NCI-H2107 (cell line): Measurements from ENCODE around the gene TMUB2.

Source experiments
- DNase-seq: peaks from one replicate; lab custom pipeline; 2025; lab: John Stamatoyannopoulos, UW

The TMUB2 gene

DNA sequence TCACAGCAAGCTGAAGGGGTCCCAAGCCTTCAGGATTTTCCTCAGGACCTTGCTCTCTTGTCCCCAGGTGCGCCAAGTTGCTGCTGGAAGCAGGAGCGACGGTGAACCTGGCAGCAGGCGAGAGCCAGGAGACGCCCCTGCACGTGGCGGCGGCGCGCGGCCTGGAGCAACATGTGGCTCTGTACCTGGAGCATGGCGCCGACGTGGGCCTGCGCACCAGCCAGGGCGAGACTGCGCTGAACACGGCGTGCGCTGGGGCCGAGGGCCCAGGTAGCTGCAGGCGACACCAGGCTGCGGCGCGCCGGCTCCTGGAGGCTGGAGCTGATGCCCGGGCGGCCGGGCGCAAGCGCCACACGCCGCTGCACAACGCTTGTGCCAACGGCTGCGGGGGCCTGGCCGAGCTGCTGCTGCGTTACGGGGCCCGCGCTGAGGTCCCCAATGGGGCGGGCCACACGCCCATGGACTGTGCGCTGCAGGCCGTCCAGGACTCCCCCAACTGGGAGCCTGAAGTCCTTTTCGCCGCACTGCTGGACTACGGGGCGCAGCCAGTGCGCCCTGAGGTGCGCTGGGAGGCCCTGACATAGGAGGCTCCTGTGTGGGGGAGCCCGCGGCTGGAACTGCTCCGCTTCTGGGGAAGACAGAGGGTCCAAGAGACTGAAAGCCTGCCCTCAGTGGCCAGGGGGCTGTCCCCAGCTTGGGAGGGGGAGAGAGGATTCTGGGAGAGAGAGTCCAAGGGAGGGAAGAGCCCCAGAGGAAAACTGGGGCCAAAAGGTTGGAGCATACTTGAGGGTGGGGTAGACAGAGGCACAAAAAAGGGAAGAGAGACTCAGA is 9.9 kb upstream of the TMUB2 start:
- no peak for DNase-seq

DNA sequence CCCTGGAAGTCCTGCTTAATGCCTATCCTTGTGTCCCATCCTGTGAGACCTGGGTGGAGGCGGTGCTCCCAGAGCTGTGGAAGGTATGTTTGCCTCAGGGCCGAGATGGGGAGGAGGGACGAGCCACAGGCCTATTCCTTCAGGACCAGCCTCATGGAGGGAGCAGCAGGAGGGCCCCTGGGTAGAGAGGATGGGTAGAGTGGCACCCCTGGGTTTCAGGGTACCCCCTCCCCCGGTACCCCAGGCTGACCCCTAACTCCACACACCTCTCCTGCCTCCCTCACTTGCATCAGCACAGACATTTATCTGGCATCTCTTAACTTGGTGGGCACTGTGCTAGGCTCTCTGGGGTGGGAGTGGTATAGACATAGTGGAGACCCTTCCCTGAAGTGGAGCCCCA is 9.1 kb upstream of the TMUB2 start:
- no peak for DNase-seq

DNA sequence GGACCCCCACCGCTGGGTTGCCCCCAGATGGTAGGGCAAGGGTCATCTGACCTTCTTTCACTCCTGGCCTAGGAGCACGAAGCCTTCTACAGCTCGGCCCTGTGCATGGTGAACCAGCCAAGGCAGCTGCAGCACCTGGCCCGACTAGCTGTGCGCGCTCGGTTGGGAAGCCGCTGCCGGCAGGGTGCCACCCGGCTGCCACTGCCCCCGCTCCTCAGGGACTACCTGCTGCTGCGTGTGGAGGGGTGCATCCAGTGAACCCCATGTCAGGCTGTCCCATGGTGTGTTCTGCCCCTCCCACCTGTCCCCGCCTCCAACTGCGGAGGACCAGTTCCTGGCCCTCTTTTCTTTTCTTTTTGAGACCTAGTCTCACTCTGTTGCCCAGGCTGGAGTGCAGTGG is 8.6 kb upstream of the TMUB2 start:
- DNase-seq: no peak

DNA sequence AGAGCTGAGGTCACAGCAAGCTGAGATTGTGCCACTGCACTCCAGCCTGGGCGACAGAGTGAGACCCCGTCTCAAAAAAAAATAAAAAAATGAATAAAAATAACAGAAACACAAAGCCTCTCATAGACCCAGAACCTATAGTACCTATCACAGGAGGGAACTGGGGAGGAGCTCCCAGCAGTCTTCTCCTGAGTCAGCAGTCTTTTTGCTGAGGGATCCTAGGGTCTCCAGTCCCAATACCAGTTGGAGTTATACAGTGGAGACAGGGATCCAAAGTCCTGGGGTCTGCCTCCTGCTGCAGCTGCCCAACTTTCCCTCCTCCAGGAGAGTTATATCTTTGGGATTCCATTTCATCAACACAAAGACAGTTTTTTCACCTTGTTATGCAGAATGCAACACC is 3.7 kb upstream of the TMUB2 start:
- DNase-seq: no peak

DNA sequence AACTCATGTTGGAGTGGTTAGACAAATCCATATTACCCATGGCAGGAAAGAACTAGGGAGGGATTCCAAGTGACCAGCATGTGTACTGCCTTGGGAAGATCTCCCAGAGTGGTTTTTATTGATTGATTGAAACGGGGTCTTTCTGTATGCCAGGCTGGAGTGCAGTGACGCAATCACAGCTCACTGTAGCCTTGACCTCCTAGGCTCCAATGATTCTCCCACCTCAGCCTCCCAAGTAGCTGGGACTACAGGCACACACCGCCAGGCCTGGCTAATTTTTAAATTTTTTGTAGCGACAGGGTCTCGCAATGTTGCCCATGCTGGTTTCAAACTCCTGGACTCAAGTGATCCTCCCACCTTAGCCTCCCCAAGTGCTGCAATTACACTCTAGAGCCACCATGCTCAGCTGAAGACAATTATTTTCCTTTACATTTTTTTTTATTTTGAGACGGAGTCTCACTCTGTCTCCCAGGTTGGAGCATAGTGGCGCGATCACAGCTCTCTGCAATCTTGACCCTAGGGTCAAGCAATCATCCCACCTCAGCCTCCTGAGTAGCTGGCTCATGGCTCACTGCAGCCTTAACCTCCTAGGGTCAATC is 2.5 kb upstream of the TMUB2 start:
- DNase-seq: no peak

DNA sequence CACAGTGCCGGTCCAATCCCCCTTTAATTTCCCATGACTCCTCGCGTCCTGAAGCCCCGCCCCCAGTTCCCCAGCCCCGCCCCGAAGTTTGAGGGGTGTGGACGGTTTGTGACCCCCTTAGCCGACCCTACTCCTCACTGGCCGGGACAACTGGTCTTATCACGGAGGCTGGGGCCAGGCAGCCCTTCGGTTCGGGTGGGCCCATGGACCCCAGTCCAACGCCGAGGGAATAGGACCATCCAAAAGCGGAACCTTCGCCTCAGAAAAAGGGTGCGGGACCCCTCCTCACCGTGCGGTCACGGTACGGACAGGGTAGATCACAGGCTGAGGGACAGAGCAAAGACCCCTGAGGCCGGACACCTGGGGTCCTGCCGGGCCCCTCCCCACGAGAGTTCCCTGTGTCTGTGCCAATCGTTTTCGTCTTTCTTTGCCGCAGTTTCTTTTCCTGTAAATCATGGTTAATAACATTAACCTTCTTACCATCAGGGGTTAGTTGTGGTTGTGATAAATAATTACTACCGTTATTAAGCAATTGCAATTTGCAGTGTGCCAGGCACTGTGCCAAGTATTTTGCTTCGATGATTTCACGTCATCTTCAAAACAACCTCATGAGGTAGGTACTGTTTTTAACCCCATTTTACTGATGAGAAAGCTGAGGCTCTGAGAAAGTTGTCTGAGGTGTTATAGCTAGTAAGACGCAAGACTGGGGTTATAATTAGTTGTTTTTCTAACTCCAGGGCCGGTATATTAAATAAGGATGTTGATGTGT is 543 bp downstream of the TMUB2 start:
- DNase-seq: peak; percentile 64

DNA sequence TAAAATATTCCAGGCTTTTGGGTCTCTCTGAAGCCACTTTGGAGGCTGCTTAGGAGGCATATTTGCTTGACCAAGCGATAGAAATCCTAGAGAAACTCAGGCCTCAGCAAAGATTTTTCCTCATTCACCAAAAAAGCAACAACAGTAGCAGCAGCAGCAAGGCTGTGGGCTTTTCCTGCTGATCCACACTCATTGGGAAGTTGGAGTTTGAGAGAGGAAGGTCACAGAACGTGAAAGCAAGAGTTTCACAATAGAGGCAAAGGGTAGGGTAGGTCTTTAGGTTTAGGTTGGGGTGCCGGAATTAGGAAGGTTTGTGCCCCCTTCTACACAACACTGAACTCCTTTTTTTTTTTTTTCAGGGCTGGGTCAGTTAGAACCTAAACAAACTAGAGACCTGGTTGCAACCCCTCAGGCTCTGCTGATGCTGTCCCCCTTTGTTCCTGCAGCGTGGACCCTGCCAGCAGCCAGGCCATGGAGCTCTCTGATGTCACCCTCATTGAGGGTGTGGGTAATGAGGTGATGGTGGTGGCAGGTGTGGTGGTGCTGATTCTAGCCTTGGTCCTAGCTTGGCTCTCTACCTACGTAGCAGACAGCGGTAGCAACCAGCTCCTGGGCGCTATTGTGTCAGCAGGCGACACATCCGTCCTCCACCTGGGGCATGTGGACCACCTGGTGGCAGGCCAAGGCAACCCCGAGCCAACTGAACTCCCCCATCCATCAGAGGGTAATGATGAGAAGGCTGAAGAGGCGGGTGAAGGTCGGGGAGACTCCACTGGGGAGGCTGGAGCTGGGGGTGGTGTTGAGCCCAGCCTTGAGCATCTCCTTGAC is 2.0 kb downstream of the TMUB2 start:
- no peak for DNase-seq

DNA sequence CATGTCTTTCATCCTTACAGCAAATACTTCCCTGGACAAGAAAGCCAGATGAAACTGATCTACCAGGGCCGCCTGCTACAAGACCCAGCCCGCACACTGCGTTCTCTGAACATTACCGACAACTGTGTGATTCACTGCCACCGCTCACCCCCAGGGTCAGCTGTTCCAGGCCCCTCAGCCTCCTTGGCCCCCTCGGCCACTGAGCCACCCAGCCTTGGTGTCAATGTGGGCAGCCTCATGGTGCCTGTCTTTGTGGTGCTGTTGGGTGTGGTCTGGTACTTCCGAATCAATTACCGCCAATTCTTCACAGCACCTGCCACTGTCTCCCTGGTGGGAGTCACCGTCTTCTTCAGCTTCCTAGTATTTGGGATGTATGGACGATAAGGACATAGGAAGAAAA is 3.7 kb downstream of the TMUB2 start:
- DNase-seq: no peak

DNA sequence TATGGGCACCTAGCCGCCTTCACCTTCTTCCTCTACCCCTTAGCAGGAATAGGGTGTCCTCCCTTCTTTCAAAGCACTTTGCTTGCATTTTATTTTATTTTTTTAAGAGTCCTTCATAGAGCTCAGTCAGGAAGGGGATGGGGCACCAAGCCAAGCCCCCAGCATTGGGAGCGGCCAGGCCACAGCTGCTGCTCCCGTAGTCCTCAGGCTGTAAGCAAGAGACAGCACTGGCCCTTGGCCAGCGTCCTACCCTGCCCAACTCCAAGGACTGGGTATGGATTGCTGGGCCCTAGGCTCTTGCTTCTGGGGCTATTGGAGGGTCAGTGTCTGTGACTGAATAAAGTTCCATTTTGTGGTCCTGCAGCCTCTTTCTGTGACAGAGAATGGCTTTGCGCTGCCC is 4.6 kb downstream of the TMUB2 start:
- no peak for DNase-seq

DNA sequence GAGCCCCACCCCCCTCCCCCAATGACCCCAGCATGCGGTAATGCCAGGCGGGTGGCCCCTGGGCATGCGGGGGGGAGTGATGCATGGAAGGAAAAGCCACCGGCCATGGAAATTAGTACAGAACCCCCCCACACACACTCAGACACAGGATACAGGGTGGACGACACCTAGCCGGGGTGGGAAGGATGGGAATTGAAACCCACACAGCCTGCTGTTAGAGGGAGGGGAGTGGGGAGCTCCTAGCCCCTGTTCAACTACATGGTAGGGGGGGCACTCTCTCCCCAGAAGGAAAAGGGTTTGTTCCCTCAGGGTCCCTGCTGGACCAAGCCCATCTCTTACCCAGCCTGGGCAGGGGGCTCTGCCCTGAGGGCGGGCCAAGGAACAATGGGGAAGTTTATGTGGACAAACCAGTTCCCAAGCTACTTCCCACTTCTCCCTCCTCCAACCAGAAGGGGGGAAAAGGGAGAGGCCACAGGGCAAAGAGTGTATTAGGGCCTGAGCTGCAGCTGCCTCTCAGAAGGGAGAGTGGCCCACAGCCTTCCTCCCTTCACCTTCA is 5.2 kb downstream of the TMUB2 start:
- no peak for DNase-seq

DNA sequence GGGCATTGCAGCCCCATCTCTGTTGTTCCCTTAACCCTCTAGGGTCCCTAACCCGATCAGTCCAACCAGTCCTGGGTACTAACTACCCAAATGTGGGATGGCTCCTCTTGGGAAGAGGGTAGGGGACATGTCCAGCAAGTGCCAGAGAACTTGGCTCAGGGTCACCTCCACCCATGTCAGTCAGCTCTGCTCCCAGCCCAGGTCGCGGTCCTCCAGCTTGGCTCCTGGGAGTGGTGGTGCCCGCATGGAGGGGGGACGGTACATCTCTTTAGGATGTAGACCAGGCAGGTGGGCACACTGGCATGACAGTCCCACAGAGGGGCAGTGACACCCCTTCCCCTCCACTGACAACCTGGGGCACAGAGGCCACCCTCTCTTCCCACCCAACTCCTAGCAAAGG is 6.0 kb downstream of the TMUB2 start:
- DNase-seq: no peak

DNA sequence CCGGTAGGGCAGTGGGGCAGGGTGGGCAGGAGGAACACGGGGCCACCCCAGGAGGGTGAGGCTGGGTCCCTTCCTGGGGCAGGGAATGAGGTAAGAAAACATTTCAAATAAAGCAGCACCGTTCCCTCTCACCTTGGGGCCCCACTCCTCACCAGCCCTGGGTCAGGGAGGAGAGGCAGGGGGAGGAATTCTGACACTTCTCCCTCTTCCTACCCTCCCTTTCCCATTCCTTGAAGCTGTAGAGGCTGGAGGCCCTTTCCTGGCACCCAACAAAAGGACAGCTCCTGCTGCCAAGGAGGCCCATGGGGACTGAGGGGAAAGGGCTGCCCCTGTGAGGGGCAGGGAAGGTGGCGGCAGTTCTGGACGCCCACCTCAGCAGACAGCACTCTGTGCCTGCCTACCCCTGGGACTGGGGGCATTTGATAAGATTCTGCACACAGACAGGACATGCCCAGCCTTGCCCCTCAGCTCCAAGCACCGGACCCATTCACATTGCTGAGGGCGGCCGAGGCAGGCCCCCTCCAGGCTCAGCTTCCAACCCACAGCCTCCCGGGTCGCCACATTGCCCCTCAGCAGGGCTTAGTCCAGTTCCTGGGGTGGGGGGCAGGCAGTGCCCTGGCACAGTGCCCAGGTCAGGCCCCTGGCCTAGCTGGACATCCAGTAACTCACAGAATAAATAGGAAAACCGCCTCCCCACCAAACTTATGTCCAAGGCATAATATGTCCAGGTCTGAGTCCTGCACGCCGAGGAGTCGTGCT is 6.7 kb downstream of the TMUB2 start:
- no peak for DNase-seq

DNA sequence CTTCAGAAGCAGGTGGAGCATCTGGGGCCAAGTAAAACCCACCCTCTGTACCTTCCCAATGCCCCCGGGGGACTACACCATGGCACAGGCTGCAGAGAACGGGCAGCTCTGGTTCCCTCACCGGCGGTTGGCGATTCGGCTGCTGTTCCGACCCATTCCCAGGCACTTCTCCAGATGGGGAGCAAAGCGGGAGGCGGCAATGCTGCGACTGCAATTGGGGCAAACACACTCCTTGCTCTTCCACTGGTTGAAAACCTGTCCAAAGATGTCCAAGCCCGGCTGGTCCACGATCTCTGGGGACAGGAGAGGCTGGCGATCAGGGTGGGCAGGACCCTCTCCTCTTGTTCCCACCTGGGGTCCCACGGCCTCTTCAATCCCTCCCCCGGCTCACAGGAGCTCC is 10.3 kb downstream of the TMUB2 start:
- no peak for DNase-seq

DNA sequence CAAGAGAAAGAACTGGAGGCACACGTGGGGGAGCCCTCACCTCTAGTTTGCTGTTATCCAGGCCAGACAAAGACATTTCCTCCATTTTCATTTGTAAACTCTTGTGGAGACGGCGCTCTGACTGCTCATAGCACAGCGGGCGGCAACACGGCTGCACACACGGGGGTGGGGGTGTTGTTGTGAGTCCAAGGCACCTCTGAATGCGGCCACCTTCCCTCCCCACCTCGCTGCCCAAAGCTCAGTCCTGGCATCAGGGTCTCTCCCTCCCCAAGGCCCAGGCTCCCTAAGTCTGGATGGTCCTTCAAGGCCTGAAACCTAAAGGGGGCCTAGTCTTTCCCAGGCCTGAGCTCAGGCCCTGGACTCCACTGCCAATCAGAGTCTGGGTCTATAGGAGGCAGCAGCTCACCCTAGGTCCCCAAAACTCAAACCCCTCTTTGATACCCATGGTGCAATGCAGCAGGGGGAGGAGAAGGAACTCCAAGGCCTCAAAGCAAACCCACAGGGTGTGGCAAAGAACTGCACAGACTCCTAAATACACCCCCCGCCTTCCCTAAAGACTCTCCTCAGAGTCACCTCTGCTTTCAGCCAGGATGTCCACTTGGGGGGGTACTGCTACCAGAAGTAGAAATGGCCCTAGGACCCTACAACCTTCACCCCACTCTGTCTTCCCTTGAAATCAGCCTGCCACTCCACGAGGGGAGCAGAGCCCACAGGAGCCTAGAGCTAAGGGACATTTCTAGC is 11.4 kb downstream of the TMUB2 start:
- no peak for DNase-seq

DNA sequence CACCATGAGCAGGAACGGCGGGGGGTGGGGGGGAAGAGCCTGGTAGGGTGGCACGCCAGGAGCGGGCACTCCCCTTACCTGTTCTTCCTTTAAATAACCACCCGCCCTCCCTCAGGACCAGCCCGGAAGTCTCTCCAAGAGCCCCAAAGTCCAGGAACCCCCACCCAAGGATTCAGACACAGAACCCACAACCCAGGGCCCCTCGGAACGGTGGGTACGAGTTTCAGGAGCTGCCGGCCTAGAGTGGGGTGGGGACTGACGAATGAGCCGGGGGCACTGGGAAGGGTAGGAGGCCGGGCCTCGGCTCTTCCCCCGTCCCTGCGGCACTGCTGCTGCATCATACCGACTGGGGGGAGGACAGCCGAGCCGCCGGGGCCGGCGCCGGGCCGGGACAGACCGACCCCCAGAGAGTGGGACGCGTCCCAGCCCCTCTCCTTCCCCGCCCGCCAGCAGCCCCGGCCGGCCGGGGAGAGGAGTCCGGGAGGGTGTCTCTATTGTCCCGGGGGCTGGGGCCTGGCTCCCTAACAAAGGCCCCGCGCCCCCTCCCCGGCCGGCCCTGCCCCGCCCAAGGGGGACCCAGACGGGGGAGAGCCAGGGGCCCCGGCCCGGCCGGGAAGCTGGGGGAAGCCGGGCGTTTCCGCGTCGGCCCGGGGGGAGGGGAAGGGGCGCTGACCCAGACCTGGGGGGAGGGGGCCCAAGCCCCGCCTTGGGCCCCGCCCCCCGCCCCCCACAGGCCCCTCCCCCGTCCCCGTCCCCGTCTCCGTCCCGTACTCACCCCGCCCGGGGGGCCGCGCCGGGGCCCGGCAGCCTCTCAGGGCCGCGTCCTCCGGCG is 12.2 kb downstream of the TMUB2 start:
- DNase-seq: no peak

DNA sequence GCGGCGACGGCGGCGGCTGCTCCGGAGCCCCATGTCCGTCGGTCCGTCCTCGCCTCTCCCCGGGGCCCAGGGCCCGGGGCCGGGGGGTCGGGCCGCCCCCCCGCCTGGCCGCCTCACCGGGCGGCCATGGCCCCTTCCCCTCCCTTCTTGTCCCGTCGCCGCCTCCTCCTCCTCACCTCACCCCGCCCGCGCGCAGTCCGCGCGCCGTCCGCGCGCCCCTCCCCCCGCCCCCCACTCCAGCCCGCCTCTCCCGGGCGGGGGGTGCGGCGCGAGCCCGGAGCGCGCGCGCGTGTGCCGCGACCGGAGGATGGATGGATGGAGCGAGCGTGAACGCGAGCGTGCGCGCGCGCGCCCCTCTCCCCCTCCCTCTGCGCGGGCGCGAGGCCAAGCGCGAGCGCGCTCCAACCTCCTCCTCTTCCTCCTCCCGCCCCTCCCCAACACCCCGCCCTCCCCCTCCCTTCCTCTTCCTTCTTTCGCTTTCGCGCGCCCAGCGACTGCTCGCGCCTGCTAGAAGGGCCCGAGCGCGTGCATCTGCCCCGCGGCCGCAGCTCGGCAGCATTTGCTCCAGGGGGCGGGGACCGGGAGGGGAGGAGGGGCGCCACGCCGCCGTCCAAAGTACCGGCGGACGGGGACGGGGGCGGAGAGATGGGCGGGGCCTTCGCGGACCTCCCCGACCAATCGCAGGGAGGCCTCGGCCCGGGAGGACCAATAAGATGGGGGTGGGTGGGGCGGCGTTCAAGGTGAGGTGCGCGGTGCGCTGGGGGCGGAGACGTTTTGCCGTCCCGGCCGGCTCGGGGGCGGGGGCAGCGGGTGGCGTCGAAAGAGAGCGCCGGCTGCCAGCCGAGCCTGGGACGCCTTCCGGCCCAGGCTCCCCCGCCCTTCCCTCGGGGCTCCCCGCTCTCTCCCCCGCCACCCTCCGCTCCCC is 13.0 kb downstream of the TMUB2 start, which contains the start of gene ATXN7L3:
TSS of gene ATXN7L3 (minus strand) at position 332 of the 925 bp plus-strand sequence. CDS start 1,814 bp downstream, outside the sequence.
- peak; percentile 96 for DNase-seq

DNA sequence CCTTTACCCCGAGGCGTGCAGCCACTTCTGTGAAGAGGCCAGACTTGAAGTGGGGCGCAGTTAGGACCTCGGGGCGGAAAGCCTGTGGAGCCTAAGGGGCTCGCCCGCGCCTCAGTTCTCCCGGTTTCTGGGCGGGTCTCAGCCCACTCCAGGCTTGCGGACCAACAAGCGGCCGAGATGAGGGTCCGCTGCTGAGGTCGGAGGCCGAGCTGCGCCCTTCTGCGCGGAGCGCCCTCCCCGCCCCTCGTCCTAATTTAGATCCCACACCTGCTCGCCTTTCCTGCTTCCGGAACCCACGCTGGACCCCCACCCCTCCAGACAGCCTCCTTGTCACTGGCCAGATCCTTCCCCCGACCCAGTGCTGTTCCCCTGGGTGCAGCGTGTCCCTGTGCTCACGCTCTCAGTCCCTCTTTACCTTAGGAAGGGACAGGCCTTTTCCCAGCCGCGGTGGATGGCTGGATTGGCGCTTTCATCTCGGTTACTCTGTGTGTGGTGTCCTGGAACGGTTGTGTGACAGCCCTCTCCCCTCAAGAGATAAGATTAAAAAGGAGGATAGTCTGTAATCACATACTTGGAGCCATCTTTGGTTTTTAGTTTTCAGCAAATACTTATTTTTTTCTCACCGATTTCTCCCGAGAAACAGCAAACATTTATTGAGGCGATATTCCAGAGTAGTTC is 13.8 kb downstream of the TMUB2 start:
- DNase-seq: no peak

DNA sequence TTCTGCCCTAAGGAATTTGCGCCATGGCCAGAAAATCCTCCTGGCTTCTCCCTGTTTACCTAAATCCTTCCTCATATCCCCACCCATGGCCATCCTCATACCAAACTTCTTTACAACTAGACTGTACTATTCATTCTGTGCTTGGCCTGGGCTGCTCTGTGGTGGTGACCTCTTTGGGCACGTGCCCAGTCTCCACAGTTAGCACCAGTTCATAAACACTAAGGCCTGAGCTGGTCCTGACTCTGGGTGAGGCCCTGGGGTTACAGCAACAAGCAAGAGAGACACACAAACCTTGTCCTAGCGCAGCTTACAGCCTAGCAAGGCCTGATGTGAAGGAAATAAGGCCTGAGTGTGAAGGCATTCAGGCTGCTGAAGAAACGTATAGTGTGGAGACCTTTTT is 16.0 kb downstream of the TMUB2 start:
- no peak for DNase-seq
